ENCODE data around the gene CMYA5.

- TF ChIP-seq SRSF1 (IDR thresholded peaks at IDR 0.05; ENCODE audit: low read depth, low read length) (no peak), BRCA1 (IDR thresholded peaks at IDR 0.05) (no peak), BRCA1 (CRISPR knock-in tag; IDR thresholded peaks at IDR 0.05) (no peak), POLR2AphosphoS5 (IDR thresholded peaks at IDR 0.05; ENCODE audit: control insufficient read depth, insufficient read depth, low read depth, low read length) (no peak), NR3C1 (CRISPR knock-in tag; IDR thresholded peaks at IDR 0.05) (no peak)
- TF ChIP-seq, protein P1, sequence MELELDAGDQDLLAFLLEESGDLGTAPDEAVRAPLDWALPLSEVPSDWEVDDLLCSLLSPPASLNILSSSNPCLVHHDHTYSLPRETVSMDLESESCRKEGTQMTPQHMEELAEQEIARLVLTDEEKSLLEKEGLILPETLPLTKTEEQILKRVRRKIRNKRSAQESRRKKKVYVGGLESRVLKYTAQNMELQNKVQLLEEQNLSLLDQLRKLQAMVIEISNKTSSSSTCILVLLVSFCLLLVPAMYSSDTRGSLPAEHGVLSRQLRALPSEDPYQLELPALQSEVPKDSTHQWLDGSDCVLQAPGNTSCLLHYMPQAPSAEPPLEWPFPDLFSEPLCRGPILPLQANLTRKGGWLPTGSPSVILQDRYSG (tag; conservative IDR thresholded peaks at IDR 0.05; ENCODE audit: low read depth), result no peak
Observed at GRCh38 chr5:79762929-79763328, 73.3 kb downstream of the CMYA5 start.

All from K562 (cell line).